ENCODE data around the gene MAPKAPK2.

MAPKAPK2 gene

GRCh38 chr1:206737729-206738201 lies 53.1 kb downstream of the MAPKAPK2 start:
- Histone ChIP-seq H3K4me3 (ENCODE audit: insufficient read depth, low read depth, low read length, poor library complexity, severe bottlenecking) (no peak overlapping the region), H3K27ac (ENCODE audit: insufficient read depth, low read length, poor library complexity, severe bottlenecking) (peak overlapping the region; percentile 74), H3K9me3 (ENCODE audit: control insufficient read depth, low read length) (no peaks in the 10 kb centered on the region), H3K36me3 (ENCODE audit: control insufficient read depth, insufficient read depth, low read length) (peaks cover 5% of the 10 kb centered on the region), H3K4me1 (ENCODE audit: control insufficient read depth, insufficient read depth, low read length, poor library complexity, severe bottlenecking) (peaks cover 44% of the 10 kb centered on the region), H3K27me3 (replicated peaks; ENCODE audit: control insufficient read depth, insufficient read depth, low read length, poor library complexity, severe bottlenecking) (no peaks in the 10 kb centered on the region)
- peak in 1 of 3 donors; percentile 26 for DNase-seq

GRCh38 chr1:206738370-206739366 lies 54.0 kb downstream of the MAPKAPK2 start:
- H3K4me1 ChIP-seq (ENCODE audit: control insufficient read depth, insufficient read depth, low read length, poor library complexity, severe bottlenecking) = peaks cover 44% of the 10 kb centered on the region
- no peak overlapping the region for H3K4me3 ChIP-seq (ENCODE audit: insufficient read depth, low read depth, low read length, poor library complexity, severe bottlenecking)
- peak overlapping the region; percentile 74 for H3K27ac ChIP-seq (ENCODE audit: insufficient read depth, low read length, poor library complexity, severe bottlenecking)
- no peaks in the 10 kb centered on the region for H3K27me3 ChIP-seq (replicated peaks; ENCODE audit: control insufficient read depth, insufficient read depth, low read length, poor library complexity, severe bottlenecking)
- DNase-seq = no peak
- no peaks in the 10 kb centered on the region for H3K9me3 ChIP-seq (ENCODE audit: control insufficient read depth, low read length)
- H3K36me3 ChIP-seq (ENCODE audit: control insufficient read depth, insufficient read depth, low read length) = no peaks in the 10 kb centered on the region

GRCh38 chr1:206739411-206740076 lies 54.8 kb downstream of the MAPKAPK2 start:
- Histone ChIP-seq H3K4me1 (ENCODE audit: control insufficient read depth, insufficient read depth, low read length, poor library complexity, severe bottlenecking) (peaks cover 45% of the 10 kb centered on the region), H3K9me3 (ENCODE audit: control insufficient read depth, low read length) (no peaks in the 10 kb centered on the region)
- DNase-seq = no peak

GRCh38 chr1:206741142-206741701 lies 56.5 kb downstream of the MAPKAPK2 start:
- no peak for DNase-seq
- H3K27ac ChIP-seq (ENCODE audit: insufficient read depth, low read length, poor library complexity, severe bottlenecking) = no peak overlapping the region
- H3K27me3 ChIP-seq (replicated peaks; ENCODE audit: control insufficient read depth, insufficient read depth, low read length, poor library complexity, severe bottlenecking) = no peaks in the 10 kb centered on the region
- H3K36me3 ChIP-seq (ENCODE audit: control insufficient read depth, insufficient read depth, low read length) = no peaks in the 10 kb centered on the region
- no peaks in the 10 kb centered on the region for H3K9me3 ChIP-seq (ENCODE audit: control insufficient read depth, low read length)
- H3K4me1 ChIP-seq (ENCODE audit: control insufficient read depth, insufficient read depth, low read length, poor library complexity, severe bottlenecking) = peaks cover 40% of the 10 kb centered on the region
- H3K4me3 ChIP-seq (ENCODE audit: insufficient read depth, low read depth, low read length, poor library complexity, severe bottlenecking) = no peak overlapping the region

More at GRCh38 chr1:206739411-206740076, 54.8 kb downstream of the MAPKAPK2 start:
- Histone ChIP-seq H3K27ac (ENCODE audit: insufficient read depth, low read length, poor library complexity, severe bottlenecking) (no peak overlapping the region), H3K4me3 (ENCODE audit: insufficient read depth, low read depth, low read length, poor library complexity, severe bottlenecking) (no peak overlapping the region), H3K27me3 (replicated peaks; ENCODE audit: control insufficient read depth, insufficient read depth, low read length, poor library complexity, severe bottlenecking) (no peaks in the 10 kb centered on the region), H3K36me3 (ENCODE audit: control insufficient read depth, insufficient read depth, low read length) (no peaks in the 10 kb centered on the region)

- DNase-seq = no peak
- peaks cover 26% of the 10 kb centered on the region for H3K4me1 ChIP-seq (ENCODE audit: control insufficient read depth, insufficient read depth, low read length, poor library complexity, severe bottlenecking)
- H3K36me3 ChIP-seq (ENCODE audit: control insufficient read depth, insufficient read depth, low read length) = no peaks in the 10 kb centered on the region
- H3K27ac ChIP-seq (ENCODE audit: insufficient read depth, low read length, poor library complexity, severe bottlenecking) = no peak overlapping the region
- H3K9me3 ChIP-seq (ENCODE audit: control insufficient read depth, low read length) = no peaks in the 10 kb centered on the region
- no peaks in the 10 kb centered on the region for H3K27me3 ChIP-seq (replicated peaks; ENCODE audit: control insufficient read depth, insufficient read depth, low read length, poor library complexity, severe bottlenecking)
- no peak overlapping the region for H3K4me3 ChIP-seq (ENCODE audit: insufficient read depth, low read depth, low read length, poor library complexity, severe bottlenecking)
Measured at GRCh38 chr1:206742719-206743383, 58.1 kb downstream of the MAPKAPK2 start.

- H3K36me3 ChIP-seq (ENCODE audit: control insufficient read depth, insufficient read depth, low read length) = no peaks in the 10 kb centered on the region
- peaks cover 8% of the 10 kb centered on the region for H3K4me1 ChIP-seq (ENCODE audit: control insufficient read depth, insufficient read depth, low read length, poor library complexity, severe bottlenecking)
- no peak overlapping the region for H3K27ac ChIP-seq (ENCODE audit: insufficient read depth, low read length, poor library complexity, severe bottlenecking)
- no peak overlapping the region for H3K4me3 ChIP-seq (ENCODE audit: insufficient read depth, low read depth, low read length, poor library complexity, severe bottlenecking)
- H3K27me3 ChIP-seq (replicated peaks; ENCODE audit: control insufficient read depth, insufficient read depth, low read length, poor library complexity, severe bottlenecking) = no peaks in the 10 kb centered on the region
- no peaks in the 10 kb centered on the region for H3K9me3 ChIP-seq (ENCODE audit: control insufficient read depth, low read length)
- DNase-seq = no peak
Measured at GRCh38 chr1:206744683-206745082, 60.0 kb downstream of the MAPKAPK2 start.

- Histone ChIP-seq H3K27ac (ENCODE audit: insufficient read depth, low read length, poor library complexity, severe bottlenecking) (no peak overlapping the region), H3K36me3 (ENCODE audit: control insufficient read depth, insufficient read depth, low read length) (no peaks in the 10 kb centered on the region), H3K27me3 (replicated peaks; ENCODE audit: control insufficient read depth, insufficient read depth, low read length, poor library complexity, severe bottlenecking) (no peaks in the 10 kb centered on the region), H3K4me3 (ENCODE audit: insufficient read depth, low read depth, low read length, poor library complexity, severe bottlenecking) (no peak overlapping the region), H3K4me1 (ENCODE audit: control insufficient read depth, insufficient read depth, low read length, poor library complexity, severe bottlenecking) (peaks cover 4% of the 10 kb centered on the region), H3K9me3 (ENCODE audit: control insufficient read depth, low read length) (no peaks in the 10 kb centered on the region)
- no peak for DNase-seq
Measured at GRCh38 chr1:206745301-206745700, 60.6 kb downstream of the MAPKAPK2 start.

GRCh38 chr1:206748348-206749030 lies 63.8 kb downstream of the MAPKAPK2 start:
- H3K27me3 ChIP-seq (replicated peaks; ENCODE audit: control insufficient read depth, insufficient read depth, low read length, poor library complexity, severe bottlenecking) = no peaks in the 10 kb centered on the region
- H3K9me3 ChIP-seq (ENCODE audit: control insufficient read depth, low read length) = no peaks in the 10 kb centered on the region
- DNase-seq = no peak
- no peaks in the 10 kb centered on the region for H3K36me3 ChIP-seq (ENCODE audit: control insufficient read depth, insufficient read depth, low read length)
- no peak overlapping the region for H3K4me3 ChIP-seq (ENCODE audit: insufficient read depth, low read depth, low read length, poor library complexity, severe bottlenecking)
- no peak overlapping the region for H3K27ac ChIP-seq (ENCODE audit: insufficient read depth, low read length, poor library complexity, severe bottlenecking)
- peaks cover 4% of the 10 kb centered on the region for H3K4me1 ChIP-seq (ENCODE audit: control insufficient read depth, insufficient read depth, low read length, poor library complexity, severe bottlenecking)

- H3K9me3 ChIP-seq (ENCODE audit: control insufficient read depth, low read length) = no peaks in the 10 kb centered on the region
- no peak for DNase-seq
- no peaks in the 10 kb centered on the region for H3K27me3 ChIP-seq (replicated peaks; ENCODE audit: control insufficient read depth, insufficient read depth, low read length, poor library complexity, severe bottlenecking)
- peaks cover 3% of the 10 kb centered on the region for H3K4me1 ChIP-seq (ENCODE audit: control insufficient read depth, insufficient read depth, low read length, poor library complexity, severe bottlenecking)
- no peaks in the 10 kb centered on the region for H3K36me3 ChIP-seq (ENCODE audit: control insufficient read depth, insufficient read depth, low read length)
- H3K4me3 ChIP-seq (ENCODE audit: insufficient read depth, low read depth, low read length, poor library complexity, severe bottlenecking) = no peak overlapping the region
- no peak overlapping the region for H3K27ac ChIP-seq (ENCODE audit: insufficient read depth, low read length, poor library complexity, severe bottlenecking)
Measured at GRCh38 chr1:206751891-206752290, 67.2 kb downstream of the MAPKAPK2 start.
